Stimulated activated CD4-positive, alpha-beta T cell treated with anti-CD3 and anti-CD28 coated beads, TNF-alpha, amount 100 ng/mL, for 4 hours (primary cell): ENCODE results near the gene SP140L.
"Not testable (repeated sequence)": the region's sequence is repeated elsewhere in the genome, so short reads cannot be mapped to it uniquely, and the experiment has no call there.

Experiments used
- DNase-seq, 3 experiments: peaks; one replicate each; pipeline ENCODE4 v3.0.0-alpha.2; 2020; ENCODE audit warnings: low read depth in 3 of 3

Gene SP140L

GRCh38 chr2:230326453-230327417, at the start of gene SP140L:
Gene SP140L, plus strand, starts transcription at chr2:230327193. Its CDS starts 77 bp downstream, at chr2:230327270.
- peak; percentile 56 to 71 (median 63) for DNase-seq

- no peak for DNase-seq
These were observed 44.1 kb upstream of the SP140L start for GRCh38 chr2:230282936-230283335.

- no peak for DNase-seq
These were observed 40.9 kb upstream of the SP140L start for GRCh38 chr2:230286048-230286447.

GRCh38 chr2:230289311-230289710, 37.7 kb upstream of the SP140L start:
- not testable (repeated sequence) for DNase-seq

GRCh38 chr2:230295192-230295591, 31.8 kb upstream of the SP140L start:
- DNase-seq: no peak

- no peak for DNase-seq
These were observed 30.1 kb upstream of the SP140L start for GRCh38 chr2:230296917-230297316.

GRCh38 chr2:230299618-230300017, 27.4 kb upstream of the SP140L start:
- DNase-seq: no peak

GRCh38 chr2:230305416-230306275, 21.3 kb upstream of the SP140L start:
- DNase-seq: no peak

GRCh38 chr2:230306474-230306873, 20.5 kb upstream of the SP140L start:
- DNase-seq: no peak

- DNase-seq: no peak
These were observed 19.5 kb upstream of the SP140L start for GRCh38 chr2:230307485-230307884.

GRCh38 chr2:230308402-230309000, 18.5 kb upstream of the SP140L start:
- DNase-seq: no peak

GRCh38 chr2:230310792-230311191, 16.2 kb upstream of the SP140L start:
- DNase-seq: not testable (repeated sequence)

GRCh38 chr2:230311634-230312033, 15.4 kb upstream of the SP140L start:
- DNase-seq: not testable (repeated sequence)

GRCh38 chr2:230312638-230313037, 14.4 kb upstream of the SP140L start:
- DNase-seq: no peak

- no peak for DNase-seq
These were observed 9.6 kb upstream of the SP140L start for GRCh38 chr2:230317366-230317765.

GRCh38 chr2:230318190-230319121, 8.5 kb upstream of the SP140L start:
- no peak for DNase-seq

GRCh38 chr2:230319211-230319862, 7.7 kb upstream of the SP140L start:
- peak in 2 of 3 experiments; percentile 21 to 46 for DNase-seq

GRCh38 chr2:230321031-230321430, 6.0 kb upstream of the SP140L start:
- DNase-seq: no peak

- no peak for DNase-seq
These were observed 4.2 kb upstream of the SP140L start for GRCh38 chr2:230322561-230323384.
